HG03565 (cell line): ENCODE results near the gene HOXA11.

Source experiments
- ATAC-seq: cut with Tn5 transposase; IDR thresholded peaks from one replicate; pipeline ENCODE4 v1.9.1; 2021; ENCODE audit warnings: mild to moderate bottlenecking, moderate library complexity; ENCODE audit not compliant: unreplicated experiment

The HOXA11 gene

DNA sequence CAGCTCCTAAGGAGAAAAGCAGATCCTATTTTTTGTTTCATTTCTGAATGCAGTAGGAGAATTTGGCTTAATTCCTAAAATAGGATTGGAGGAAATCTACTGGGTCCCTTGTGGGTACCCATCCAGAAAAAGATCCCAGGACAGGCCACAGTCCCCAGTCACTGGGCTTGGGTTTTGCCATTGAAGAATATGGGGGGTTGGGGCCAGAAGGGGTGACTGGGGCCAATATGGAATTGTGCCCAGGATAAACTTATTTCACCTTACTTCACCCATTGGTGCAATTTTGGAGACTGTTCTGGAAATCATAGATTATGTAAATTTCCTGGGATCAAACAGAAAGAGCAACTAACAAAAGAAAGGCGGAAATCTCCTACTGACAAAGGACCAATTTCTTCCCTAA lies 46.6 kb downstream of the HOXA11 start:
- ATAC-seq, result no peak

DNA sequence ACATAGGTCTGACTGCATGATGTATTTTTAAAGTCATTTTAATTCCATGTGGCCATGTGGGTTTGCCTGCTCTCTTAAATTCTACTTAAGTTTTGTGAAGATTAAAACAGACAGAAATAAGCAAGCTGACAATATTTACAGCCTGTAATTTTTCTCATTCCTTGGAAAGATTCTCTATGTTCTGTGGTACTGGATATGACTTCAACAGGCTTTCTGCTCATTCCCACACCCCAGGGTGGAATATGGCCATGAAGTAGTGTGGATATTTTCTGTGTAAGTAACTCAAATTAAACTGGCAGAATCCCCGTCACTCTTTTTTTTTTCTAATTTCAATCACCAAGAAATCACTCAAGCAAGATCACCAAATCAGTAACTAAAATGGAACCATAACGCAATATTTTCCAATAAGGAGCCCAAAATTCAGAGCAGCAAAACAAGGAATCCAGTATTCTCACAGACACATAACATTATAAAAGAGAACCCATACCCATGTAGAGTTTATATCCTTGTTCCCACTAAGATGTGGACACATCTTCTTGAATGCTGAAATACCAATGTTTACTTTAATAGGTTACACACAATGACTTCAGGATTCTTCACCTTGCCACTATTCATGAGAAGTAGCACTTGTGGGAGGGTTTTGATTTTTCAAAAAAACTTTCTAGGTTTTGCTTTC lies 47.3 kb downstream of the HOXA11 start:
- no peak for ATAC-seq

- no peak for ATAC-seq
Observed at GRCh38 chr7:27134392-27134791, 50.6 kb downstream of the HOXA11 start.

DNA sequence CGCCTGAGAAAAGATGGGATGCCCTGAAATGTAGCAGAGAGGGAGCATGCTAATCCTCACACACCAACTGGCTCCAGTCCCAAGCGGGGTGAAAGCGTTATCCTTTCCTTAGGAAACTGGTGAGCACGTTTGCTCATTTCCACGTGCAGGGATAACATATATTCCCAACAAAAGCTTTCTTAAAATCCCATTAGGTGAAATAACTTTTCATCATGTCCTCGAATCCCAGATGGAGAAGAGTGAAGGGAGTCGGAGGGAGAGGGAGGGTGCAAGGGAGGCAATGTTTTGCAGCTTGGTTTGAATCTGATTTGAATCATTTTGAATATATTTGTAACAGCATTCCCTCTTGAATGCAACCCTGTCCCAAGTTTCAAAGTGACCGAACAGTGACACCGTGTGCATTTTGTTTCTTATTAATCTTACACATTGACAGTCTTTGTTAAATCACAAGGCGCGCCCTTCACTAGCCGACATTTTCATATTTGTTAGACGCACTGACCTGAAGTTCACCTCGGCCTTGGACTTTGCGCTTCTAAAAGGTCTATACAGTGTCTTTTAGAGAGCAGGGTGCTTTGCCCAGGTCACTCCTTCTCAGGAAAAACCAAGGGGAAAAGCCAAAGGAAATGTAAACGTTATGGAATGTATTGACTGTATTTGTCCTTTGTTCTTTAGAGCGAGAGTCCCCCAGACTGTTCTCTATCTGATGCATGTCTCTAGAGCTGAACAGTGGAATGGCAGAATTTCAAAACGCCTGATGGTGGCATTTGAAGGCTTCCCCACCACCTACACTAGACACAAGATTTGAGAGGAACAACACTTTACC lies 51.4 kb downstream of the HOXA11 start:
- no peak for ATAC-seq

- no peak for ATAC-seq
Observed at GRCh38 chr7:27132978-27133377, 52.1 kb downstream of the HOXA11 start.

DNA sequence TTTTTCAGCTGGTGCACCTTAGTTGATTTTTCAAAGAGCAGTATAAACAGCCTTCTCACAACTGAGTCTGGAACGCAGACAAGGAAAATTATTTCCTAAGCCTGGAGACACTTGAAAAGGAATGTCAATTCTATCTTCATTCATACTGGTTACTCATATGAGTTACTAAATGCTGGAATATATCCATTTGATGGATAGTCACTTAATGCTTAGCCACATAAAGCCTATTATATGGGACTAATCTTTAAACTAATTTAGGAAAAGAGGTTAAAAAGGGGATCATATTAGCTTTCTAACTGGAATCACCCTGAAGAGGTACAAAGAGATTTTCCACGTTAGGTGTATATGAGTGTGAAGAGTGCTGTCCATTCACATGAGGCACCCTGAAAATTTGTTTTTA lies 52.8 kb downstream of the HOXA11 start:
- ATAC-seq, result no peak

GRCh38 chr7:27131390-27131819 lies 53.6 kb downstream of the HOXA11 start:
- ATAC-seq, result no peak
